ENCODE results near the gene CTIF.

The CTIF gene

GRCh38 chr18:48682768-48683167 lies 143.9 kb downstream of the CTIF start:
- DNase-seq (ENCODE audit: low spot score) = no peak

GRCh38 chr18:48683197-48683596 lies 144.4 kb downstream of the CTIF start:
- DNase-seq (ENCODE audit: low spot score) = no peak

GRCh38 chr18:48683661-48684060 lies 144.8 kb downstream of the CTIF start:
- no peak for DNase-seq (ENCODE audit: low spot score)

- no peak for DNase-seq (ENCODE audit: low spot score)
These were observed 148.7 kb downstream of the CTIF start for GRCh38 chr18:48687346-48688042.

GRCh38 chr18:48688961-48689360 lies 150.1 kb downstream of the CTIF start:
- no peak for DNase-seq (ENCODE audit: low spot score)

- no peak for DNase-seq (ENCODE audit: low spot score)
These were observed 150.7 kb downstream of the CTIF start for GRCh38 chr18:48689548-48689947.

GRCh38 chr18:48690494-48690893 lies 151.7 kb downstream of the CTIF start:
- no peak for DNase-seq (ENCODE audit: low spot score)

GRCh38 chr18:48693006-48693405 lies 154.2 kb downstream of the CTIF start:
- no peak for DNase-seq (ENCODE audit: low spot score)

- DNase-seq (ENCODE audit: low spot score) = no peak
These were observed 154.9 kb downstream of the CTIF start for GRCh38 chr18:48693625-48694262.

GRCh38 chr18:48694295-48694694 lies 155.5 kb downstream of the CTIF start:
- DNase-seq (ENCODE audit: low spot score) = no peak

- no peak for DNase-seq (ENCODE audit: low spot score)
These were observed 156.8 kb downstream of the CTIF start for GRCh38 chr18:48695671-48696070.

- no peak for DNase-seq (ENCODE audit: low spot score)
These were observed 157.4 kb downstream of the CTIF start for GRCh38 chr18:48696218-48696617.

GRCh38 chr18:48697441-48697840 lies 158.6 kb downstream of the CTIF start:
- DNase-seq (ENCODE audit: low spot score) = no peak

GRCh38 chr18:48698707-48699106 lies 159.9 kb downstream of the CTIF start:
- no peak for DNase-seq (ENCODE audit: low spot score)

GRCh38 chr18:48699761-48700160 lies 160.9 kb downstream of the CTIF start:
- DNase-seq (ENCODE audit: low spot score) = no peak

GRCh38 chr18:48700446-48700845 lies 161.6 kb downstream of the CTIF start:
- DNase-seq (ENCODE audit: low spot score) = no peak

GRCh38 chr18:48702346-48703027 lies 163.7 kb downstream of the CTIF start:
- no peak for DNase-seq (ENCODE audit: low spot score)

- no peak for DNase-seq (ENCODE audit: low spot score)
These were observed 164.2 kb downstream of the CTIF start for GRCh38 chr18:48703028-48703386.

GRCh38 chr18:48703418-48703817 lies 164.6 kb downstream of the CTIF start:
- no peak for DNase-seq (ENCODE audit: low spot score)

GRCh38 chr18:48705043-48705442 lies 166.2 kb downstream of the CTIF start:
- no peak for DNase-seq (ENCODE audit: low spot score)

GRCh38 chr18:48705531-48705930 lies 166.7 kb downstream of the CTIF start:
- no peak for DNase-seq (ENCODE audit: low spot score)

- no peak for DNase-seq (ENCODE audit: low spot score)
These were observed 167.9 kb downstream of the CTIF start for GRCh38 chr18:48706731-48707130.

GRCh38 chr18:48707636-48708296 lies 168.9 kb downstream of the CTIF start:
- DNase-seq (ENCODE audit: low spot score) = no peak

Data from COLO829 (cell line).